Smooth muscle cell (in vitro differentiated cells): Measurements from ENCODE around the gene HIVEP1. TPM values are rescaled to one million over a fixed set of nuclear protein-coding genes. Genes with fewer than 3 reads are reported as not detected.

Source experiments
- DNase-seq: peaks from one replicate; lab custom pipeline; 2025; ENCODE audit not compliant: unreplicated experiment; lab: John Stamatoyannopoulos, UW
- H2AFZ ChIP-seq: fragments of 200-600 bp; sonication (generic); 2 replicates; pipeline ENCODE4 v1.6.0; 2016; ENCODE audit warnings: antibody characterized with exemption, low read depth, mild to moderate bottlenecking
- H3F3A ChIP-seq: fragments of 200-600 bp; sonication (generic); 2 replicates; pipeline ENCODE4 v1.6.0; 2017; ENCODE audit warnings: antibody characterized with exemption, low read depth
- H3K27ac ChIP-seq: fragments of 200-600 bp; sonication (generic); 2 replicates; pipeline ENCODE4 v1.5.1; 2016; ENCODE audit warnings: low read depth, mild to moderate bottlenecking
- H3K27me3 ChIP-seq: fragments of 200-600 bp; sonication (generic); 2 replicates; pipeline ENCODE4 v1.6.1; 2016; ENCODE audit warnings: low read depth, mild to moderate bottlenecking
- H3K36me3 ChIP-seq: fragments of 200-600 bp; sonication (generic); 2 replicates; pipeline ENCODE4 v1.5.1; 2016; ENCODE audit warnings: low read depth
- H3K4me1 ChIP-seq: fragments of 200-600 bp; sonication (generic); 2 replicates; pipeline ENCODE4 v1.5.1; 2016; ENCODE audit warnings: low read depth
- H3K4me2 ChIP-seq: fragments of 200-600 bp; sonication (generic); 2 replicates; pipeline ENCODE4 v1.6.0; 2016; ENCODE audit warnings: mild to moderate bottlenecking
- H3K4me3 ChIP-seq: fragments of 200-600 bp; sonication (generic); 2 replicates; pipeline ENCODE4 v1.5.1; 2016; ENCODE audit warnings: mild to moderate bottlenecking
- H3K79me2 ChIP-seq: fragments of 200-600 bp; sonication (generic); 2 replicates; pipeline ENCODE4 v1.6.0; 2016; ENCODE audit warnings: low read depth, mild to moderate bottlenecking
- H3K9ac ChIP-seq: fragments of 200-600 bp; sonication (generic); 2 replicates; pipeline ENCODE4 v1.6.0; 2016; ENCODE audit warnings: low read depth
- H3K9me3 ChIP-seq: fragments of 200-600 bp; sonication (generic); replicated peaks from 2 replicates; pipeline ENCODE4 v1.5.1; 2016; ENCODE audit warnings: low read depth
- H4K20me1 ChIP-seq: fragments of 200-600 bp; sonication (generic); 2 replicates; pipeline ENCODE4 v1.6.0; 2016; ENCODE audit warnings: low read depth
- CTCF ChIP-seq: fragments of 200-600 bp; sonication (generic); IDR thresholded peaks from 2 replicates; pipeline ENCODE4 v1.5.1; 2017; ENCODE audit warnings: borderline replicate concordance, mild to moderate bottlenecking, antibody characterized with exemption; ENCODE audit not compliant: insufficient read depth, poor library complexity, severe bottlenecking
- WGBS: methylation state at CpG from one replicate; pipeline ENCODE4 v1.1.7; 2016; ENCODE audit warnings: low lambda C conversion rate; 5-methylcytosine and 5-hydroxymethylcytosine counted together
- polyA plus RNA-seq: library from polyadenylated mRNA; unstranded; fragments of >200 nt; fragmentation: Nextera tagmentation; extraction: Ambion mirVana; gene quantifications from 2 replicates; pipeline ENCODE4 v1.2.1, GENCODE V29; 2016
- total RNA-seq: library from RNA; depleted of rRNA; stranded (reverse); fragments of >200 nt; gene quantifications from 2 replicates; pipeline ENCODE4 v1.2.3, GENCODE V29; 2014

HIVEP1 gene
- total and polyA plus RNA-seq, 2 experiments from 2014 or later = 6.8 to 58.8 TPM

GRCh38 chr6:12082368-12082767 lies 70.3 kb downstream of the HIVEP1 start:
- Histone ChIP-seq H3K27ac (no peak overlapping the region), H3K9ac (no peak overlapping the region), H4K20me1 (peaks cover 98% of the 10 kb centered on the region), H3K27me3 (no peaks in the 10 kb centered on the region), H3F3A (no peaks in the 10 kb centered on the region), H3K4me3 (no peak overlapping the region), H3K4me1 (peaks cover 19% of the 10 kb centered on the region), H3K79me2 (peaks cover 85% of the 10 kb centered on the region), H2AFZ (no peak overlapping the region), H3K9me3 (no peaks in the 10 kb centered on the region), H3K36me3 (no peaks in the 10 kb centered on the region), H3K4me2 (peak overlapping the region; percentile 2)
- TF ChIP-seq CTCF = no peak
- no peak for DNase-seq
- 99% methylated on average over 3 of the region's 3 CpGs for WGBS

- Histone ChIP-seq H3K4me2 (peak overlapping the region; percentile 39), H3K27me3 (no peaks in the 10 kb centered on the region), H3K36me3 (no peaks in the 10 kb centered on the region), H3K27ac (no peak overlapping the region), H3K4me3 (no peak overlapping the region), H4K20me1 (peaks cover 98% of the 10 kb centered on the region), H3F3A (no peaks in the 10 kb centered on the region), H3K9ac (no peak overlapping the region), H3K4me1 (peaks cover 19% of the 10 kb centered on the region), H3K79me2 (peaks cover 94% of the 10 kb centered on the region), H3K9me3 (no peaks in the 10 kb centered on the region), H2AFZ (no peak overlapping the region)
- TF ChIP-seq CTCF = no peak
- WGBS = 95% methylated on average over 2 of the region's 2 CpGs
- DNase-seq = no peak
These were observed 71.2 kb downstream of the HIVEP1 start for GRCh38 chr6:12083302-12083701.

- H2AFZ ChIP-seq = no peak overlapping the region
- H3K9me3 ChIP-seq = no peaks in the 10 kb centered on the region
- H3K36me3 ChIP-seq = no peaks in the 10 kb centered on the region
- H3K4me2 ChIP-seq = peak overlapping the region; percentile 39
- H3K27me3 ChIP-seq = no peaks in the 10 kb centered on the region
- no peak for TF ChIP-seq CTCF
- no peak overlapping the region for H3K9ac ChIP-seq
- peaks cover 19% of the 10 kb centered on the region for H3K4me1 ChIP-seq
- H3K4me3 ChIP-seq = no peak overlapping the region
- no peak overlapping the region for H3K27ac ChIP-seq
- no peak for DNase-seq
- peaks cover 100% of the 10 kb centered on the region for H4K20me1 ChIP-seq
- H3F3A ChIP-seq = no peaks in the 10 kb centered on the region
- peaks cover 97% of the 10 kb centered on the region for H3K79me2 ChIP-seq
These were observed 71.7 kb downstream of the HIVEP1 start for GRCh38 chr6:12083763-12084162.

- no peak overlapping the region for H3K4me3 ChIP-seq
- H4K20me1 ChIP-seq = peaks cover 92% of the 10 kb centered on the region
- no peak overlapping the region for H3K27ac ChIP-seq
- H3K4me2 ChIP-seq = no peak overlapping the region
- peaks cover 3% of the 10 kb centered on the region for H3K36me3 ChIP-seq
- H2AFZ ChIP-seq = no peak overlapping the region
- DNase-seq = no peak
- peaks cover 93% of the 10 kb centered on the region for H3K79me2 ChIP-seq
- H3K9ac ChIP-seq = no peak overlapping the region
- no peaks in the 10 kb centered on the region for H3F3A ChIP-seq
- H3K4me1 ChIP-seq = peaks cover 19% of the 10 kb centered on the region
- 79% methylated on average over 7 of the region's 7 CpGs for WGBS
- no peak for TF ChIP-seq CTCF
- no peaks in the 10 kb centered on the region for H3K9me3 ChIP-seq
- no peaks in the 10 kb centered on the region for H3K27me3 ChIP-seq
These were observed 72.6 kb downstream of the HIVEP1 start for GRCh38 chr6:12084681-12085080.
